CD4-positive, alpha-beta T cell treated with Interleukin-4 for 1 hour (primary cell): Measurements from ENCODE around the gene P2RX2.

Source experiments
- DNase-seq, 2 donors: peaks; one replicate each; pipeline ENCODE4 v3.0.0-alpha.2; 2020 to 2022

Gene P2RX2

GRCh38 chr12:132664206-132665148, 45.9 kb downstream of the P2RX2 start:
- no peak for DNase-seq

GRCh38 chr12:132665149-132665491, 46.5 kb downstream of the P2RX2 start:
- no peak for DNase-seq

GRCh38 chr12:132665794-132666193, 47.2 kb downstream of the P2RX2 start:
- no peak for DNase-seq

- no peak for DNase-seq
These were observed 49.9 kb downstream of the P2RX2 start for GRCh38 chr12:132668191-132669088.

- no peak for DNase-seq
These were observed 50.7 kb downstream of the P2RX2 start for GRCh38 chr12:132669166-132669879.
